Activated CD4-positive, CD25-positive, alpha-beta regulatory T cell treated with anti-CD3 and anti-CD28 coated beads, Interleukin-2, amount 50 U/mL, for 24 hours (primary cell): Measurements from ENCODE around the gene COL13A1.

Experiments used
- ATAC-seq, 2 donors: fragments of 150-1000 bp; cut with Tn5 transposase; one replicate each; pipeline ENCODE4 v1.10.0; 2021; ENCODE audit warnings: mild to moderate bottlenecking in 1 of 2, moderate library complexity in 1 of 2

COL13A1 gene

GRCh38 chr10:69801434-69802315 lies at the start of gene COL13A1:
Gene COL13A1, plus strand, starts transcription at chr10:69801906. Its CDS starts 518 bp downstream, at chr10:69802424.
- ATAC-seq: no peak

- ATAC-seq: no peak
Observed at GRCh38 chr10:69752479-69752878, 49.2 kb upstream of the COL13A1 start.

GRCh38 chr10:69756279-69756678 lies 45.4 kb upstream of the COL13A1 start:
- no peak for ATAC-seq

- no peak for ATAC-seq
Observed at GRCh38 chr10:69757206-69757552, 44.5 kb upstream of the COL13A1 start.

GRCh38 chr10:69757553-69758309 lies 44.0 kb upstream of the COL13A1 start:
- ATAC-seq: no peak

GRCh38 chr10:69758310-69758728 lies 43.4 kb upstream of the COL13A1 start:
- peak in 1 of 2 donors; percentile 21 for ATAC-seq

GRCh38 chr10:69759641-69760040 lies 42.1 kb upstream of the COL13A1 start:
- no peak for ATAC-seq

GRCh38 chr10:69760072-69760471 lies 41.6 kb upstream of the COL13A1 start:
- ATAC-seq: no peak

GRCh38 chr10:69761320-69761719 lies 40.4 kb upstream of the COL13A1 start:
- ATAC-seq: no peak

- ATAC-seq: no peak
Observed at GRCh38 chr10:69766161-69766910, 35.4 kb upstream of the COL13A1 start.

- no peak for ATAC-seq
Observed at GRCh38 chr10:69767793-69768192, 33.9 kb upstream of the COL13A1 start.

GRCh38 chr10:69768386-69768785 lies 33.3 kb upstream of the COL13A1 start:
- no peak for ATAC-seq

GRCh38 chr10:69769395-69769992 lies 32.2 kb upstream of the COL13A1 start:
- ATAC-seq: no peak

GRCh38 chr10:69772933-69773704 lies 28.6 kb upstream of the COL13A1 start:
- no peak for ATAC-seq

- no peak for ATAC-seq
Observed at GRCh38 chr10:69774596-69774995, 27.1 kb upstream of the COL13A1 start.

- no peak for ATAC-seq
Observed at GRCh38 chr10:69780077-69780476, 21.6 kb upstream of the COL13A1 start.

GRCh38 chr10:69781576-69781975 lies 20.1 kb upstream of the COL13A1 start:
- no peak for ATAC-seq

GRCh38 chr10:69783515-69783914 lies 18.2 kb upstream of the COL13A1 start:
- no peak for ATAC-seq

GRCh38 chr10:69786791-69787190 lies 14.9 kb upstream of the COL13A1 start:
- ATAC-seq: no peak

GRCh38 chr10:69787681-69788080 lies 14.0 kb upstream of the COL13A1 start:
- no peak for ATAC-seq

- ATAC-seq: no peak
Observed at GRCh38 chr10:69789164-69789576, 12.5 kb upstream of the COL13A1 start.

- no peak for ATAC-seq
Observed at GRCh38 chr10:69791812-69792211, 9.9 kb upstream of the COL13A1 start.
